HEK293 (cell line): ENCODE measurements around the gene IKZF4.

Source experiments
- CTCF ChIA-PET: fragments of 350-600 bp; formaldehyde crosslinking; extraction: SDS; loops from one replicate; lab custom pipeline; 2021; ENCODE audit warnings: antibody characterized with exemption; lab: Yijun Ruan, JAX
- POLR2A ChIA-PET: fragments of 300-600 bp; formaldehyde crosslinking; extraction: SDS; loops from one replicate; lab custom pipeline; 2020; ENCODE audit warnings: antibody characterized with exemption, inconsistent platforms; lab: Yijun Ruan, JAX
- H3K27ac ChIP-seq: fragments of 200-500 bp; sonication (Bioruptor generic); 2 replicates; pipeline ENCODE4 v1.5.1; 2014; ENCODE audit warnings: low read depth, low read length, control low read depth, inconsistent platforms; ENCODE audit errors: extremely low read depth
- H3K36me3 ChIP-seq, 2 experiments: fragments of 200-500 bp in 1 of 2; sonication (Bioruptor generic) in 1 of 2; 1 replicate in 1 of 2; 2 replicates in 1 of 2; pipeline ENCODE4 v1.5.1; 2014 to 2017; ENCODE audit warnings: inconsistent platforms in 2 of 2, low read length in 2 of 2; ENCODE audit not compliant: control insufficient read depth in 2 of 2, insufficient read depth in 1 of 2
- H3K4me1 ChIP-seq: fragments of 200-500 bp; sonication (Bioruptor generic); 2 replicates; pipeline ENCODE4 v1.5.1; 2014; ENCODE audit warnings: mild to moderate bottlenecking, low read length, inconsistent platforms; ENCODE audit not compliant: control insufficient read depth, insufficient read depth
- H3K4me3 ChIP-seq: 2 replicates; pipeline ENCODE4 v1.5.1; 2011; ENCODE audit warnings: low read depth, mild to moderate bottlenecking, control low read depth, low read length, moderate library complexity
- H3K9me3 ChIP-seq: fragments of 200-500 bp; sonication (Bioruptor generic); 2 replicates; pipeline ENCODE4 v1.5.1; 2014; ENCODE audit warnings: low read depth, low read length, inconsistent platforms; ENCODE audit not compliant: control insufficient read depth, insufficient read depth
- PRDM10 ChIP-seq: fragments of 450-650 bp; formaldehyde crosslinking; IDR thresholded peaks from 2 replicates; pipeline ENCODE4 v1.5.1; 2016; ENCODE audit warnings: missing biosample characterization, missing genetic modification characterization
- ZBTB20 ChIP-seq: fragments of 450-650 bp; formaldehyde crosslinking; IDR thresholded peaks from 2 replicates; pipeline ENCODE4 v1.5.1; 2016; ENCODE audit warnings: missing biosample characterization, missing genetic modification characterization
- ZFHX2 ChIP-seq: fragments of 450-650 bp; formaldehyde crosslinking; conservative IDR thresholded peaks from 2 replicates; pipeline ENCODE4 v1.5.1; 2016; ENCODE audit warnings: missing biosample characterization, missing genetic modification characterization
- ZNF10 ChIP-seq: fragments of 450-650 bp; formaldehyde crosslinking; IDR thresholded peaks from 2 replicates; pipeline ENCODE4 v1.5.1; 2017; ENCODE audit warnings: missing biosample characterization, missing genetic modification characterization
- ZNF140 ChIP-seq: fragments of 450-650 bp; formaldehyde crosslinking; IDR thresholded peaks from 2 replicates; pipeline ENCODE4 v1.5.1; 2016; ENCODE audit warnings: missing biosample characterization, missing genetic modification characterization
- ZNF211 ChIP-seq: fragments of 450-650 bp; formaldehyde crosslinking; IDR thresholded peaks from 2 replicates; pipeline ENCODE4 v1.5.1; 2016; ENCODE audit warnings: low read depth, missing biosample characterization, missing genetic modification characterization
- ZNF292 ChIP-seq: fragments of 450-650 bp; formaldehyde crosslinking; IDR thresholded peaks from 2 replicates; pipeline ENCODE4 v1.5.1; 2016; ENCODE audit warnings: low read depth, missing biosample characterization, missing genetic modification characterization, borderline replicate concordance
- ZNF423 ChIP-seq: fragments of 450-650 bp; formaldehyde crosslinking; IDR thresholded peaks from 2 replicates; pipeline ENCODE4 v1.5.1; 2016; ENCODE audit warnings: missing biosample characterization, missing genetic modification characterization
- ZNF449 ChIP-seq: fragments of 450-650 bp; formaldehyde crosslinking; IDR thresholded peaks from 2 replicates; pipeline ENCODE4 v1.5.1; 2017; ENCODE audit warnings: missing biosample characterization, mild to moderate bottlenecking, missing genetic modification characterization, moderate library complexity
- ZNF510 ChIP-seq: fragments of 450-650 bp; formaldehyde crosslinking; IDR thresholded peaks from 2 replicates; pipeline ENCODE4 v1.5.1; 2018; ENCODE audit warnings: mild to moderate bottlenecking, missing genetic modification characterization, missing biosample characterization; ENCODE audit not compliant: insufficient replicate concordance
- ZNF529 ChIP-seq: fragments of 450-650 bp; formaldehyde crosslinking; IDR thresholded peaks from 2 replicates; pipeline ENCODE4 v1.5.1; 2017; ENCODE audit warnings: missing genetic modification characterization, missing biosample characterization; ENCODE audit not compliant: insufficient replicate concordance
- ZNF548 ChIP-seq: fragments of 450-650 bp; formaldehyde crosslinking; IDR thresholded peaks from 2 replicates; pipeline ENCODE4 v1.5.1; 2016; ENCODE audit warnings: missing biosample characterization, missing genetic modification characterization
- ZNF560 ChIP-seq: fragments of 450-650 bp; formaldehyde crosslinking; IDR thresholded peaks from 2 replicates; pipeline ENCODE4 v1.5.1; 2017; ENCODE audit warnings: missing biosample characterization, missing genetic modification characterization, borderline replicate concordance
- TF ChIP-seq, protein P1 (sequence below): fragments of 450-650 bp; formaldehyde crosslinking; IDR thresholded peaks from 2 replicates; pipeline ENCODE4 v1.5.1; 2017; ENCODE audit warnings: missing biosample characterization, missing genetic modification characterization
- TF ChIP-seq, protein P2 (sequence below): fragments of 450-650 bp; formaldehyde crosslinking; IDR thresholded peaks from 2 replicates; pipeline ENCODE4 v1.5.1; 2016; ENCODE audit warnings: missing biosample characterization, missing genetic modification characterization, borderline replicate concordance

The IKZF4 gene

GRCh38 chr12:56042843-56043242 lies 22.0 kb downstream of the IKZF4 start:
- Histone ChIP-seq H3K36me3 (peaks cover 14 to 34% of the 10 kb centered on the region in 2 experiments), H3K9me3 (no peaks in the 10 kb centered on the region), H3K4me1 (peaks cover 15% of the 10 kb centered on the region), H3K4me3 (peak overlapping the region; percentile 75), H3K27ac (no peak overlapping the region; the same call in 1 of the 2 replicates)
- POLR2A ChIA-PET, result no interaction called here
- CTCF ChIA-PET, result interaction anchor here (0.7 kb wide), 1 partner anchor 31 kb away, joined by 3 read pairs; no protein-coding TSS in a partner anchor
- no peak for TF ChIP-seq ZNF548 (tag by site-specific recombination)
- no peak for TF ChIP-seq ZNF529 (tag by site-specific recombination)
- TF ChIP-seq, protein P1, sequence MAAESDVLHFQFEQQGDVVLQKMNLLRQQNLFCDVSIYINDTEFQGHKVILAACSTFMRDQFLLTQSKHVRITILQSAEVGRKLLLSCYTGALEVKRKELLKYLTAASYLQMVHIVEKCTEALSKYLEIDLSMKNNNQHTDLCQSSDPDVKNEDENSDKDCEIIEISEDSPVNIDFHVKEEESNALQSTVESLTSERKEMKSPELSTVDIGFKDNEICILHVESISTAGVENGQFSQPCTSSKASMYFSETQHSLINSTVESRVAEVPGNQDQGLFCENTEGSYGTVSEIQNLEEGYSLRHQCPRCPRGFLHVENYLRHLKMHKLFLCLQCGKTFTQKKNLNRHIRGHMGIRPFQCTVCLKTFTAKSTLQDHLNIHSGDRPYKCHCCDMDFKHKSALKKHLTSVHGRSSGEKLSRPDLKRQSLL (tag by site-specific recombination), result no peak
- no peak for TF ChIP-seq ZNF510
- no peak for TF ChIP-seq ZNF140 (tag by site-specific recombination)

DNA sequence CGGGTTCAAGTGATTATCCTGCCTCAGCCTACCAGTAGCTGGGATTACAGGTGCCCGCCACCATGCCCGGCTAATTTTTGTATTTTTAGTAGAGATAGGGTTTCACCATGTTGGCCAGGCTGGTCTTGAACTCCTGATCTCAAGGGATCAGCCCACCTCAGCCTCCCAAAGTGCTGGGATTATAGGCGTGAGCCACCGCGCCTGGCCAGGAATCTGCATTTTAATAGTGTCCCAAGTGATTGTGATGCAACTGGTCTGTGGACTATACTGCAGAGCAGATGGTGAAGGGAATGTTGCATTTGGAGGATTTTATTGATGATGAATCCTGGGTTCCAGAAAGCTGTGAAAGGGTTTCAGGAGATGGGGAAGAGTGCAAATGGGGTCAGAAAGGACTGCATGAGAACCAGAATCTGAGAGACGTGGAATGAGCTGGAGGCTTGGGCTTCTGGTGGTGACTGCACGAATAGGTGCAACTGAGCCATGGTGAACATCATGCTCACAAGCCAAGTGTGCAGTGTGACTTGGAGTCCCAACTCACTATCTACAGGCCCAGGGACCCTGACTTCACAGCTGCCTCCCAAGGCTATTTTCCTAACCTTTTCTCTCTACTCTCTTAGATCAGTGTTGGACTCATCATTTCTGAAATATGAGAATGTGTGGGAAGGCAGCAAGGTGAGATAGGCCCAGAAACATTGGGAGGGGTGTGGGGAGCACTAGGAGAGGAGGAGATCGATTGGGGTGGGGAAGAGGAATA lies 25.4 kb downstream of the IKZF4 start:
- POLR2A ChIA-PET, result interaction anchor here (0.7 to 4.4 kb wide), 7 partner anchors 18 to 143 kb away, joined by 3 to 36 read pairs (median 6); partner anchors contain the start of genes ESYT1, PA2G4, RPL41 and SMARCC2
- TF ChIP-seq PRDM10 (no peak), ZFHX2 (peak; percentile 29; the same call in 1 of the 2 replicates), ZNF449 (tag by site-specific recombination) (no peak), ZNF292 (tag by site-specific recombination) (no peak), ZNF10 (tag by site-specific recombination) (peak; percentile 62; the same call in 1 of the 2 replicates), ZNF423 (tag by site-specific recombination) (no peak), ZNF211 (tag by site-specific recombination) (no peak), ZBTB20 (tag by site-specific recombination) (peak; percentile 64), ZNF560 (no peak)
- TF ChIP-seq, protein P2, sequence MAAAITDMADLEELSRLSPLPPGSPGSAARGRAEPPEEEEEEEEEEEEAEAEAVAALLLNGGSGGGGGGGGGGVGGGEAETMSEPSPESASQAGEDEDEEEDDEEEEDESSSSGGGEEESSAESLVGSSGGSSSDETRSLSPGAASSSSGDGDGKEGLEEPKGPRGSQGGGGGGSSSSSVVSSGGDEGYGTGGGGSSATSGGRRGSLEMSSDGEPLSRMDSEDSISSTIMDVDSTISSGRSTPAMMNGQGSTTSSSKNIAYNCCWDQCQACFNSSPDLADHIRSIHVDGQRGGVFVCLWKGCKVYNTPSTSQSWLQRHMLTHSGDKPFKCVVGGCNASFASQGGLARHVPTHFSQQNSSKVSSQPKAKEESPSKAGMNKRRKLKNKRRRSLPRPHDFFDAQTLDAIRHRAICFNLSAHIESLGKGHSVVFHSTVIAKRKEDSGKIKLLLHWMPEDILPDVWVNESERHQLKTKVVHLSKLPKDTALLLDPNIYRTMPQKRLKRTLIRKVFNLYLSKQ, result no peak
- TF ChIP-seq, all 188 proteins: peak for 3
- no peak overlapping the region for H3K27ac ChIP-seq
- H3K9me3 ChIP-seq, result no peaks in the 10 kb centered on the region
- CTCF ChIA-PET, result interaction anchor here (0.5 to 4.5 kb wide), 19 partner anchors 9 to 316 kb away, joined by 3 to 25 read pairs (median 6); partner anchors contain the start of genes ERBB3, PA2G4, SMARCC2 and SUOX
- 0 out of 2 replicates have a peak, but pooled peaks cover 3% of the 10 kb centered on the region for H3K4me1 ChIP-seq
- H3K4me3 ChIP-seq, result no peak overlapping the region
- H3K36me3 ChIP-seq, result peaks cover 14 to 34% of the 10 kb centered on the region in 2 experiments
